ENCODE data around the gene PIP5KL1.

DNA sequence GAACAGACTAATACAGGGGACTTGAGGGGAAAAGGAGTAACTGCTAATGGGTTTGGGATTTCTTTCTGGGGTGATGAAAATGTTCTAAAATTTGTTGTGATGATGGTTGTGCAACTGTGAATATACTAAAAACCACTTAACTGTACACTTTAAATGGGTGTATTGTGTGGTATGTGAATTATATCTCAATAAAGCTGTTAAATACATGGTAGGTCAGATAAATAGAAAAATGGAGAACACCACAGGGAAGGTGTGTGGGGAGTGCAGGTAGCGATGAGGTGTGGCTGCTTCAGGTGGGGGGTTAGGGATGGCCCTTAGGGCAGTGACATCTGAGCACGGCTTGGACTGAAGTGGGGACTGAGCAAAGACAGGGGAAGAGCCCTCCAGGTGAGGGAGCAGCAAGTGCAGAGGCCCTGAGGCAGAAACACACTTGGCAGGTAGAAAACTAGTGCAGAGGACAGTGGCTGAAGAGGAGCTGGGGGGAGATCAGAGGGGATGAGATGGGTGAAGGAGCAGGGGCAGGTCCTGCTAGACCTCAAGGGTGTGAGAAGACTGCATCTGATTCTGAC lies 29.3 kb upstream of the PIP5KL1 start:
- TF ChIP-seq, protein P1, sequence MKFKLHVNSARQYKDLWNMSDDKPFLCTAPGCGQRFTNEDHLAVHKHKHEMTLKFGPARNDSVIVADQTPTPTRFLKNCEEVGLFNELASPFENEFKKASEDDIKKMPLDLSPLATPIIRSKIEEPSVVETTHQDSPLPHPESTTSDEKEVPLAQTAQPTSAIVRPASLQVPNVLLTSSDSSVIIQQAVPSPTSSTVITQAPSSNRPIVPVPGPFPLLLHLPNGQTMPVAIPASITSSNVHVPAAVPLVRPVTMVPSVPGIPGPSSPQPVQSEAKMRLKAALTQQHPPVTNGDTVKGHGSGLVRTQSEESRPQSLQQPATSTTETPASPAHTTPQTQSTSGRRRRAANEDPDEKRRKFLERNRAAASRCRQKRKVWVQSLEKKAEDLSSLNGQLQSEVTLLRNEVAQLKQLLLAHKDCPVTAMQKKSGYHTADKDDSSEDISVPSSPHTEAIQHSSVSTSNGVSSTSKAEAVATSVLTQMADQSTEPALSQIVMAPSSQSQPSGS (CRISPR knock-in tag; IDR thresholded peaks at IDR 0.05; ENCODE audit: borderline replicate concordance, low read depth) = no peak
- TF ChIP-seq CTCF (IDR thresholded peaks at IDR 0.05) (no peak), KAT7 (CRISPR knock-in tag; IDR thresholded peaks at IDR 0.05; ENCODE audit: borderline replicate concordance) (no peak)
- TF ChIP-seq, protein P2, sequence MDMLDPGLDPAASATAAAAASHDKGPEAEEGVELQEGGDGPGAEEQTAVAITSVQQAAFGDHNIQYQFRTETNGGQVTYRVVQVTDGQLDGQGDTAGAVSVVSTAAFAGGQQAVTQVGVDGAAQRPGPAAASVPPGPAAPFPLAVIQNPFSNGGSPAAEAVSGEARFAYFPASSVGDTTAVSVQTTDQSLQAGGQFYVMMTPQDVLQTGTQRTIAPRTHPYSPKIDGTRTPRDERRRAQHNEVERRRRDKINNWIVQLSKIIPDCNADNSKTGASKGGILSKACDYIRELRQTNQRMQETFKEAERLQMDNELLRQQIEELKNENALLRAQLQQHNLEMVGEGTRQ (CRISPR knock-in tag; IDR thresholded peaks at IDR 0.05) = no peak
